Sigmoid colon (tissue), 7 donors: Measurements from ENCODE around the gene EXOC3L4. TPM values are rescaled to one million over a fixed set of nuclear protein-coding genes. Genes with fewer than 3 reads are reported as not detected.

ENCODE experiments used
- DNase-seq: peaks from one replicate; pipeline ENCODE4 v3.0.0-alpha.2; 2019
- H3K27ac ChIP-seq, 4 donors: fragments of 200-600 bp; sonication (generic); one replicate each; pipeline ENCODE4 v1.5.1; 2016 to 2019; ENCODE audit warnings: mild to moderate bottlenecking in 1 of 4
- H3K27me3 ChIP-seq, 3 donors: fragments of 200-600 bp; sonication (generic); one replicate each; pipeline ENCODE4 v1.5.1; 2019; ENCODE audit warnings: mild to moderate bottlenecking in 1 of 3
- H3K36me3 ChIP-seq, 4 donors: fragments of 200-600 bp; sonication (generic); one replicate each; pipeline ENCODE4 v1.5.1; 2016 to 2019
- H3K4me1 ChIP-seq, 4 donors: fragments of 200-600 bp; sonication (generic); one replicate each; pipeline ENCODE4 v1.5.1; 2017 to 2019
- H3K4me3 ChIP-seq, 4 donors: fragments of 200-600 bp; sonication (generic); one replicate each; pipeline ENCODE4 v1.5.1; 2017 to 2019; ENCODE audit warnings: mild to moderate bottlenecking in 2 of 4, moderate library complexity in 1 of 4
- H3K9me3 ChIP-seq, 4 donors: fragments of 200-600 bp in 3 of 4; sonication (generic) in 3 of 4; one replicate each; pipeline versions ENCODE4 v1.5.1 to v1.6.1; 2013 to 2019
- EP300 ChIP-seq, 4 donors: sonication (generic); formaldehyde crosslinking; IDR thresholded peaks; one replicate each; pipeline ENCODE4 v1.6.1; 2017; ENCODE audit warnings: antibody characterized with exemption in 4 of 4
- POLR2A ChIP-seq, 2 donors: fragments of 450-650 bp; IDR thresholded peaks; one replicate each; pipeline ENCODE4 v1.6.1; 2016; ENCODE audit warnings: antibody characterized with exemption in 2 of 2, mild to moderate bottlenecking in 2 of 2, moderate library complexity in 2 of 2
- POLR2AphosphoS5 ChIP-seq, 4 donors: sonication (generic); formaldehyde crosslinking; IDR thresholded peaks; one replicate each; pipeline ENCODE4 v1.6.1; 2017; ENCODE audit warnings: antibody characterized with exemption in 4 of 4
- WGBS, 2 donors: extraction: QIAGEN DNeasy Blood & Tissue Kit; methylation state at CpG; one replicate each; pipeline ENCODE4 v1.1.7; 2013; 5-methylcytosine and 5-hydroxymethylcytosine counted together
- intact Hi-C: fragments of 100-400 bp; cut with DNase I; formaldehyde crosslinking; loops from one replicate; pipeline ENCODE4 v1.15.1; 2023
- polyA plus RNA-seq, 3 donors: library from polyadenylated mRNA; stranded (reverse); fragments of 200-250 nt; gene quantifications; one replicate each; pipeline ENCODE4 v1.2.3, GENCODE V29; 2013
- total RNA-seq, 4 donors: library from RNA; depleted of rRNA; stranded (reverse); fragments of >200 nt; gene quantifications; one replicate each; pipeline ENCODE4 v1.1.0, GENCODE V29; 2016
- TF ChIP-seq, protein P1 (sequence below), 4 experiments: fragments of 450-650 bp in 3 of 4; fragments of 200-600 bp in 1 of 4; IDR thresholded peaks; one replicate each; pipeline ENCODE4 v1.5.1; 2016 to 2019; ENCODE audit warnings: antibody characterized with exemption in 4 of 4, mild to moderate bottlenecking in 3 of 4, moderate library complexity in 2 of 4
- donor health status: healthy with polysubstance abuse.
- donor health status: Bipolar disorder and iron deficiency.
- donor health status: healthy.

The EXOC3L4 gene
- total and polyA plus RNA-seq, 7 donors = 0.36 to 23.8 (median 1.8) TPM

DNA sequence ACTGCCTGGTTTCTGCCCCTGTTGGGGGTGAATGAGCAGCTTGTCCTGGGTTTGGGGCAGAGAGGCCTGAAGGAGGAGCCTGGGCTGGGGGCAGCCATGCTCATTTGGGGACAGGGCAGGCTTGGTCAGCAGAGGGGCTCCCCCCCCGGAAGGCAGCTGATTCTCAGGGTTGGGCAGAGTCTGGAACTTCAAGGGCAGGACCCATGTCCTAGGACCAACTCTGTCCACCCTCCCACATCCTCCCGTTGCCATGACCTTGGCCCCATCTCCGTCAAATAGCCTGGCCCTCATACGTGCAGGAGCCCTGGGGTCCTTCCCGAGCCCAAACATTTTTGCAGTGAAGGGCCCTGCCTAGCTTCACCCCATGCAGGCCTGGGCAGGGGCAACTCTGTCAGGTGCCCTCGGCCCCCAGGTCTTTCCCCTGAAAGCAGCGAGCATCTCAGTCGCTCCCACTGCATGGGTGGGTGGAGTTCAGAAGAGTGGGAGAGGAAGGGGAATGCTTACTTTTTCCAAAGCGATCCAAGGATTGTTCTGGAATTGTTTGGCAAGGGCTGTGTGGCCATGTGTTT lies 61.4 kb downstream of the EXOC3L4 start:
- intact Hi-C loops = no loop called here
- DNase-seq = no peak
- no peaks in the 10 kb centered on the region for H3K36me3 ChIP-seq
- H3K27me3 ChIP-seq = no peaks in the 10 kb centered on the region
- H3K9me3 ChIP-seq = no peaks in the 10 kb centered on the region
- no peak overlapping the region for H3K4me3 ChIP-seq
- WGBS, 2 donors = 83 to 90% methylated on average over 9 of the region's 9 CpGs
- H3K4me1 ChIP-seq = peaks cover 0 to 20% (median 11%) of the 10 kb centered on the region in 4 donors
- no peak overlapping the region for H3K27ac ChIP-seq
- no peak for TF ChIP-seq EP300 (IDR thresholded peaks at IDR 0.05)
- TF ChIP-seq POLR2AphosphoS5 (IDR thresholded peaks at IDR 0.05) = no peak
- TF ChIP-seq POLR2A (IDR thresholded peaks at IDR 0.05) = no peak
- TF ChIP-seq, protein P1, sequence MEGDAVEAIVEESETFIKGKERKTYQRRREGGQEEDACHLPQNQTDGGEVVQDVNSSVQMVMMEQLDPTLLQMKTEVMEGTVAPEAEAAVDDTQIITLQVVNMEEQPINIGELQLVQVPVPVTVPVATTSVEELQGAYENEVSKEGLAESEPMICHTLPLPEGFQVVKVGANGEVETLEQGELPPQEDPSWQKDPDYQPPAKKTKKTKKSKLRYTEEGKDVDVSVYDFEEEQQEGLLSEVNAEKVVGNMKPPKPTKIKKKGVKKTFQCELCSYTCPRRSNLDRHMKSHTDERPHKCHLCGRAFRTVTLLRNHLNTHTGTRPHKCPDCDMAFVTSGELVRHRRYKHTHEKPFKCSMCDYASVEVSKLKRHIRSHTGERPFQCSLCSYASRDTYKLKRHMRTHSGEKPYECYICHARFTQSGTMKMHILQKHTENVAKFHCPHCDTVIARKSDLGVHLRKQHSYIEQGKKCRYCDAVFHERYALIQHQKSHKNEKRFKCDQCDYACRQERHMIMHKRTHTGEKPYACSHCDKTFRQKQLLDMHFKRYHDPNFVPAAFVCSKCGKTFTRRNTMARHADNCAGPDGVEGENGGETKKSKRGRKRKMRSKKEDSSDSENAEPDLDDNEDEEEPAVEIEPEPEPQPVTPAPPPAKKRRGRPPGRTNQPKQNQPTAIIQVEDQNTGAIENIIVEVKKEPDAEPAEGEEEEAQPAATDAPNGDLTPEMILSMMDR (IDR thresholded peaks at IDR 0.05) = no peak

DNA sequence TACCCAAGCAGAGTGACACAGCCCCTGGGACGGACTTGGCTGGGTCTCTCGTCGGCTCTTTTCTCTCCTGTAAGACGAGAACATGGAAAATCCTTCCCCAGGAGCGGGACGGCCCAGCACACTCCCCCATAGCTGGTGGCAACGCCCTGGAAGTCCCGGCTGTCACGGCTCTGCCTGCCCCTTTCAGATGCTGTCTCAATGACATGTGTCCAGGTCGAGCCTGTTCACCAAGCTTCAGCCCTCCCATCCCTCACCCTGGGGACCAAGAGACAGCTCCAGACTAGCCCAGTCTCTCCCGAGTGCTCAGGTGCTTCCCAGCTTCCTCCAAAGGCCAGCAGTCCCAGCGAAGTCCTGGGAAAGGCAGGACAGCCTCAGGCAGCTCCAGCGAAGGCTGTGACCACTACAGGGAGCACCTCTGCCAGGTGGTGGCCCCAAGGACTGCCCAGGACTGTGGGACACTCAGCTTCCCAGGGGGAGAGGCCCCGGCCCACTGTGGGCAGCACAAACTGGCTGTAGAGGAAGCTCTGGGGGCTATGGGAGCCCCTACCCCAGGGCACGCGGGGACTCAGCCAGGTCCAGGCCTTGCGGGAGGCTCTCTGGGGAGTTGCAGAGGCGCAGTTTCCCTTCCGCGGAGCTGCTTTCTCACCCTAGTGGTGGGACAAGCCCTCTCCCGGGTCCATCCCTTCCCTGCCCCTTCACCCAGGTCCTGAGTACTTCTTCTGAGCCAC lies 62.3 kb downstream of the EXOC3L4 start:
- H3K9me3 ChIP-seq = no peaks in the 10 kb centered on the region
- no peaks in the 10 kb centered on the region for H3K27me3 ChIP-seq
- WGBS, 2 donors = 74 to 79% methylated on average over 21 of the region's 21 CpGs
- H3K4me1 ChIP-seq = peaks cover 0 to 14% (median 11%) of the 10 kb centered on the region in 4 donors
- H3K36me3 ChIP-seq = no peaks in the 10 kb centered on the region
- TF ChIP-seq POLR2AphosphoS5 (IDR thresholded peaks at IDR 0.05) = no peak
- no peak for TF ChIP-seq POLR2A (IDR thresholded peaks at IDR 0.05)
- TF ChIP-seq, protein P1 (IDR thresholded peaks at IDR 0.05) = no peak
- no peak for TF ChIP-seq EP300 (IDR thresholded peaks at IDR 0.05)
- no peak overlapping the region for H3K27ac ChIP-seq
- no peak overlapping the region for H3K4me3 ChIP-seq
- DNase-seq = no peak
- intact Hi-C loops = no loop called here

DNA sequence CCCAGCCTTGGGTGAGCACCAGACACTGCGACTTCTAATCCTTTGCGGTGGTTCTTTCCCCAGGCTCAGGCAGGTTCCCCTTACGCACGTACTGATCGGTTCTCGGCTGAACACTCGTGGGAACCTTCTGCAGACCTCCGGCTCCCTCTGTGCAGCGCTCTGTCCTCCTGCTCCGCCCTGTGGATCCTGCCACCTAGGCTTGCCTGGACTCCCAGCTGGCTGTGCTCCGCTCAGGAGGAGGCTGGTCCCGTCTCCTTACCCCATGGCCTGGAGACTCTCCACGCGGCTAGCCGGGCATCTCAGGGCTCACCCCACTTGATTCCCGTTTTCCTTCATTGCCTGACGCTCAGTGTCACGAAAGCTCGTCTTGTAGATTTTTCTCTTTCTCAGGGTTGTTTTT lies 63.4 kb downstream of the EXOC3L4 start:
- Histone ChIP-seq H3K4me1 (peaks cover 0 to 14% (median 11%) of the 10 kb centered on the region in 4 donors), H3K27me3 (no peaks in the 10 kb centered on the region), H3K27ac (no peak overlapping the region), H3K4me3 (no peak overlapping the region), H3K36me3 (no peaks in the 10 kb centered on the region), H3K9me3 (no peaks in the 10 kb centered on the region)
- 92% methylated on average over 19 of the region's 19 CpGs for WGBS, 2 donors
- intact Hi-C loops = no loop called here
- TF ChIP-seq EP300 (IDR thresholded peaks at IDR 0.05) = no peak
- TF ChIP-seq POLR2AphosphoS5 (IDR thresholded peaks at IDR 0.05) = no peak
- TF ChIP-seq POLR2A (IDR thresholded peaks at IDR 0.05) = no peak
- TF ChIP-seq, protein P1 (IDR thresholded peaks at IDR 0.05) = no peak
- DNase-seq = no peak

DNA sequence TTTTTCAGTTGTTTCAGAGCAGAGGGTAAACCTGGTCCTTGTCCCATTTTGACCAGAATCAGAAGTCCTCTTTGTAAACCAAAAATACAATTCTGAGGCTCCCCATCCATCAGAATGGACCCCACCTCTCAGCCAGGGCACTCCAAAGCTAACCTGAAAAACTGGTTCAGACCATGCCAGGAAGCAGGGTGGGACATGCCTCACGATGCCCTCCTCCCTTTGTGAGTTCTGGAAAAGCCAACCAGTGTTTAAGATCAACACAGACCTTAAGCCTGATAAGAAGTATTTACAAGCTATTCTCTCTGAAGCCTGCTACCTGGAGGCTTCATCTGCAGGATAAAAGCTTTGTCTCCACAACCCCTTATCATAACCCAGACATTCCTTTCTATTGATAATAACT lies 64.2 kb downstream of the EXOC3L4 start:
- Histone ChIP-seq H3K27ac (no peak overlapping the region), H3K4me3 (no peak overlapping the region), H3K36me3 (no peaks in the 10 kb centered on the region), H3K9me3 (no peaks in the 10 kb centered on the region), H3K27me3 (no peaks in the 10 kb centered on the region), H3K4me1 (peaks cover 0 to 14% (median 11%) of the 10 kb centered on the region in 4 donors)
- no peak for TF ChIP-seq POLR2AphosphoS5 (IDR thresholded peaks at IDR 0.05)
- no peak for TF ChIP-seq POLR2A (IDR thresholded peaks at IDR 0.05)
- no peak for TF ChIP-seq EP300 (IDR thresholded peaks at IDR 0.05)
- TF ChIP-seq, protein P1 (IDR thresholded peaks at IDR 0.05) = no peak
- DNase-seq = no peak
- WGBS, 2 donors = 14 to 35% methylated on average over 1 of the region's 1 CpG
- intact Hi-C loops = no loop called here

Other genes starting within 250 kb of the EXOC3L4 start
- gene AMN, start 172.1 kb upstream of the EXOC3L4 start, total RNA-seq = not detected
- gene AMN, start 172.1 kb upstream of the EXOC3L4 start, polyA plus RNA-seq = 10 to 100 TPM; 42.0 to 78.1 (median 43.0) TPM
- gene CDC42BPB, start 37.2 kb upstream of the EXOC3L4 start, total RNA-seq = 10 to 100 TPM; 58.5 to 82.3 (median 61.6) TPM
- gene CDC42BPB, start 37.2 kb upstream of the EXOC3L4 start, polyA plus RNA-seq = 10 to 100 TPM; 18.0 to 51.5 (median 24.0) TPM
- not detected for gene LBHD2, start 10.5 kb upstream of the EXOC3L4 start, total RNA-seq
- gene LBHD2, start 10.5 kb upstream of the EXOC3L4 start, polyA plus RNA-seq = under 1 TPM in 1 of 3 donors, not detected in 2; 0.17 TPM
- gene TNFAIP2, start 28.7 kb downstream of the EXOC3L4 start, total RNA-seq = 10 to 100 TPM; 21.2 to 59.1 (median 36.6) TPM
- 10 to 100 TPM; 11.8 to 68.0 (median 28.8) TPM for gene TNFAIP2, start 28.7 kb downstream of the EXOC3L4 start, polyA plus RNA-seq
- gene EIF5, start 239.5 kb downstream of the EXOC3L4 start, total RNA-seq = 100 to 1,000 TPM; 170 to 305 (median 215) TPM
- gene EIF5, start 239.5 kb downstream of the EXOC3L4 start, polyA plus RNA-seq = 100 to 1,000 TPM in 1 of 3 donors, 10 to 100 TPM in 2; 70.3 to 138 (median 87.2) TPM